Measurements from ENCODE around the gene ZNF474. TPM values are rescaled to one million over a fixed set of nuclear protein-coding genes. Genes with fewer than 3 reads are reported as not detected.

The ZNF474 gene
- total RNA-seq, 2 experiments from 2014 or later: not detected

- H3K4me1 Mint-ChIP-seq (ENCODE audit: low read depth): no peaks in the 10 kb centered on the region
- intact Hi-C loops (cut with micrococcal nuclease): loop anchor here (10.0 kb wide), 1 partner anchor 1447 kb away; no protein-coding TSS in a partner anchor
- CTCF ChIA-PET: interaction anchor here (0.8 to 1.3 kb wide), 4 partner anchors 11 to 141 kb away, joined by 3 to 5 read pairs (median 4); no protein-coding TSS in a partner anchor
Observed at GRCh38 chr5:122101636-122102285, 27.6 kb upstream of the ZNF474 start.

GRCh38 chr5:122102825-122103224 lies 26.5 kb upstream of the ZNF474 start:
- POLR2A ChIA-PET: no interaction called here
- no peak overlapping the region for H3K27ac Mint-ChIP-seq
- H3K9me3 Mint-ChIP-seq: no peaks in the 10 kb centered on the region
- no peak for DNase-seq
- peaks cover 3% of the 10 kb centered on the region for H3K27me3 Mint-ChIP-seq
- H3K36me3 Mint-ChIP-seq: no peaks in the 10 kb centered on the region
- no peaks in the 10 kb centered on the region for H3K4me1 Mint-ChIP-seq (ENCODE audit: low read depth)
- intact Hi-C loops (cut with micrococcal nuclease): loop anchor here (10.0 kb wide), 1 partner anchor 1448 kb away; no protein-coding TSS in a partner anchor
- no peak overlapping the region for H3K4me3 Mint-ChIP-seq
- CTCF ChIA-PET: interaction anchor here (0.9 to 1.3 kb wide), 2 partner anchors 10 to 18 kb away, joined by 3 to 5 read pairs; no protein-coding TSS in a partner anchor

More at GRCh38 chr5:122101636-122102285, 27.6 kb upstream of the ZNF474 start:
- Mint-ChIP-seq H3K27ac (no peak overlapping the region), H3K9me3 (no peaks in the 10 kb centered on the region), H3K36me3 (no peaks in the 10 kb centered on the region), H3K4me3 (no peak overlapping the region), H3K27me3 (no peaks in the 10 kb centered on the region)
- DNase-seq: no peak
- POLR2A ChIA-PET: no interaction called here

- Mint-ChIP-seq H3K4me3 (no peak overlapping the region), H3K36me3 (no peaks in the 10 kb centered on the region), H3K9me3 (no peaks in the 10 kb centered on the region), H3K27ac (no peak overlapping the region), H3K27me3 (peaks cover 3% of the 10 kb centered on the region), H3K4me1 (ENCODE audit: low read depth) (no peaks in the 10 kb centered on the region)
- intact Hi-C loops (cut with micrococcal nuclease): loop anchor here (10.0 kb wide), 1 partner anchor 1451 kb away; no protein-coding TSS in a partner anchor
- ChIA-PET POLR2A (no interaction called here), CTCF (no interaction called here)
- no peak for DNase-seq
Observed at GRCh38 chr5:122105909-122106308, 23.4 kb upstream of the ZNF474 start.

- no peaks in the 10 kb centered on the region for H3K4me1 Mint-ChIP-seq (ENCODE audit: low read depth)
- intact Hi-C loops (cut with micrococcal nuclease): loop anchor here (10.0 kb wide), 1 partner anchor 1452 kb away; no protein-coding TSS in a partner anchor
- POLR2A ChIA-PET: no interaction called here
Observed at GRCh38 chr5:122107016-122107415, 22.3 kb upstream of the ZNF474 start.

GRCh38 chr5:122110987-122111386 lies 18.4 kb upstream of the ZNF474 start:
- POLR2A ChIA-PET: no interaction called here
- H3K4me3 Mint-ChIP-seq: no peak overlapping the region

More at GRCh38 chr5:122107016-122107415, 22.3 kb upstream of the ZNF474 start:
- H3K4me3 Mint-ChIP-seq: no peak overlapping the region
- H3K36me3 Mint-ChIP-seq: no peaks in the 10 kb centered on the region
- CTCF ChIA-PET: no interaction called here
- H3K27ac Mint-ChIP-seq: no peak overlapping the region
- no peaks in the 10 kb centered on the region for H3K9me3 Mint-ChIP-seq
- peaks cover 6% of the 10 kb centered on the region for H3K27me3 Mint-ChIP-seq
- DNase-seq: no peak

GRCh38 chr5:122111460-122111859 lies 17.9 kb upstream of the ZNF474 start:
- Mint-ChIP-seq H3K4me3 (no peak overlapping the region), H3K4me1 (ENCODE audit: low read depth) (no peaks in the 10 kb centered on the region), H3K36me3 (no peaks in the 10 kb centered on the region), H3K9me3 (no peaks in the 10 kb centered on the region), H3K27me3 (peaks cover 6% of the 10 kb centered on the region), H3K27ac (no peak overlapping the region)
- DNase-seq: no peak
- ChIA-PET POLR2A (no interaction called here), CTCF (interaction anchor here (0.6 kb wide), 1 partner anchor 11 kb away, joined by 3 read pairs; no protein-coding TSS in a partner anchor)
- intact Hi-C loops (cut with micrococcal nuclease): no loop called here

More at GRCh38 chr5:122110987-122111386, 18.4 kb upstream of the ZNF474 start:
- CTCF ChIA-PET: no interaction called here
- Mint-ChIP-seq H3K27me3 (peaks cover 6% of the 10 kb centered on the region), H3K4me1 (ENCODE audit: low read depth) (no peaks in the 10 kb centered on the region), H3K9me3 (no peaks in the 10 kb centered on the region), H3K36me3 (no peaks in the 10 kb centered on the region), H3K27ac (no peak overlapping the region)
- intact Hi-C loops (cut with micrococcal nuclease): no loop called here
- DNase-seq: no peak

- POLR2A ChIA-PET: no interaction called here
- Mint-ChIP-seq H3K27ac (no peak overlapping the region), H3K27me3 (peaks cover 6% of the 10 kb centered on the region), H3K4me1 (ENCODE audit: low read depth) (no peaks in the 10 kb centered on the region), H3K9me3 (no peaks in the 10 kb centered on the region), H3K36me3 (no peaks in the 10 kb centered on the region), H3K4me3 (no peak overlapping the region)
- DNase-seq: no peak
- intact Hi-C loops (cut with micrococcal nuclease): no loop called here
- CTCF ChIA-PET: no interaction called here
Observed at GRCh38 chr5:122112063-122112462, 17.3 kb upstream of the ZNF474 start.

GRCh38 chr5:122112733-122113558 lies 16.4 kb upstream of the ZNF474 start:
- no peak for DNase-seq
- no peaks in the 10 kb centered on the region for H3K36me3 Mint-ChIP-seq
- CTCF ChIA-PET: no interaction called here
- no peaks in the 10 kb centered on the region for H3K9me3 Mint-ChIP-seq
- no peaks in the 10 kb centered on the region for H3K4me1 Mint-ChIP-seq (ENCODE audit: low read depth)
- intact Hi-C loops (cut with micrococcal nuclease): no loop called here
- POLR2A ChIA-PET: no interaction called here
- peaks cover 2% of the 10 kb centered on the region for H3K27me3 Mint-ChIP-seq
- no peak overlapping the region for H3K27ac Mint-ChIP-seq
- no peak overlapping the region for H3K4me3 Mint-ChIP-seq

- Mint-ChIP-seq H3K27ac (no peak overlapping the region), H3K4me3 (no peak overlapping the region), H3K36me3 (no peaks in the 10 kb centered on the region), H3K9me3 (no peaks in the 10 kb centered on the region), H3K4me1 (ENCODE audit: low read depth) (no peaks in the 10 kb centered on the region), H3K27me3 (peaks cover 4% of the 10 kb centered on the region)
- intact Hi-C loops (cut with micrococcal nuclease): no loop called here
- CTCF ChIA-PET: no interaction called here
- no peak for DNase-seq
- POLR2A ChIA-PET: no interaction called here
Observed at GRCh38 chr5:122114501-122114900, 14.8 kb upstream of the ZNF474 start.

- CTCF ChIA-PET: no interaction called here
- POLR2A ChIA-PET: no interaction called here
- DNase-seq: no peak
- Mint-ChIP-seq H3K27ac (no peak overlapping the region), H3K4me3 (no peak overlapping the region), H3K36me3 (no peaks in the 10 kb centered on the region), H3K9me3 (no peaks in the 10 kb centered on the region), H3K4me1 (ENCODE audit: low read depth) (no peaks in the 10 kb centered on the region), H3K27me3 (peaks cover 6% of the 10 kb centered on the region)
- intact Hi-C loops (cut with micrococcal nuclease): no loop called here
Observed at GRCh38 chr5:122118356-122118948, 10.9 kb upstream of the ZNF474 start.

GRCh38 chr5:122119205-122119604 lies 10.1 kb upstream of the ZNF474 start:
- intact Hi-C loops (cut with micrococcal nuclease): no loop called here
- ChIA-PET POLR2A (no interaction called here), CTCF (no interaction called here)
- Mint-ChIP-seq H3K36me3 (no peaks in the 10 kb centered on the region), H3K4me3 (no peak overlapping the region), H3K4me1 (ENCODE audit: low read depth) (no peaks in the 10 kb centered on the region), H3K27me3 (peaks cover 6% of the 10 kb centered on the region), H3K27ac (no peak overlapping the region), H3K9me3 (no peaks in the 10 kb centered on the region)
- no peak for DNase-seq

- no peak for DNase-seq
Observed at GRCh38 chr5:122120493-122120892, 8.9 kb upstream of the ZNF474 start.

More at GRCh38 chr5:122120493-122120892, 8.9 kb upstream of the ZNF474 start:
- Mint-ChIP-seq H3K27me3 (peaks cover 6% of the 10 kb centered on the region), H3K4me3 (no peak overlapping the region), H3K36me3 (no peaks in the 10 kb centered on the region), H3K27ac (no peak overlapping the region), H3K9me3 (no peaks in the 10 kb centered on the region), H3K4me1 (ENCODE audit: low read depth) (no peaks in the 10 kb centered on the region)
- CTCF ChIA-PET: no interaction called here
- intact Hi-C loops (cut with micrococcal nuclease): no loop called here
- POLR2A ChIA-PET: no interaction called here
